GM23338 (cell line): ENCODE data around the gene MGLL. TPM values are rescaled to one million over a fixed set of nuclear protein-coding genes. Genes with fewer than 3 reads are reported as not detected.

Experiments
- ATAC-seq: fragments of 200-7000 bp; cut with Tn5 transposase; 3 replicates; pipeline ENCODE4 v1.9.1; 2020
- DNase-seq: peaks from one replicate; pipeline ENCODE4 v3.0.0-alpha.2; 2015; ENCODE audit warnings: low spot score
- H2AFZ ChIP-seq: fragments of 200-600 bp; sonication (generic); 2 replicates; pipeline ENCODE4 v1.8.0; 2016; ENCODE audit warnings: antibody characterized with exemption, mild to moderate bottlenecking, moderate library complexity
- H3F3A ChIP-seq: fragments of 200-600 bp; sonication (generic); replicated peaks from 2 replicates; pipeline ENCODE4 v1.8.0; 2017; ENCODE audit warnings: antibody characterized with exemption, mixed run types, low read depth
- H3K27ac ChIP-seq: fragments of 200-600 bp; sonication (generic); 2 replicates; pipeline ENCODE4 v1.6.1; 2016; ENCODE audit warnings: low read depth
- H3K27me3 ChIP-seq: fragments of 200-600 bp; sonication (generic); 2 replicates; pipeline ENCODE4 v1.8.0; 2016; ENCODE audit warnings: mild to moderate bottlenecking, mixed run types, moderate library complexity; ENCODE audit not compliant: insufficient read depth
- H3K36me3 ChIP-seq: fragments of 200-600 bp; sonication (generic); 2 replicates; pipeline ENCODE4 v1.8.0; 2016; ENCODE audit warnings: mild to moderate bottlenecking; ENCODE audit not compliant: insufficient read depth
- H3K4me1 ChIP-seq: fragments of 200-600 bp; sonication (generic); 2 replicates; pipeline ENCODE4 v1.8.0; 2016; ENCODE audit warnings: mild to moderate bottlenecking, moderate library complexity; ENCODE audit not compliant: insufficient read depth
- H3K4me2 ChIP-seq: fragments of 200-600 bp; sonication (generic); 2 replicates; pipeline ENCODE4 v1.7.1; 2017; ENCODE audit warnings: mixed run types
- H3K4me3 ChIP-seq: fragments of 200-600 bp; sonication (generic); 2 replicates; pipeline ENCODE4 v1.6.1; 2016; ENCODE audit warnings: mixed run types
- H3K79me2 ChIP-seq: fragments of 200-600 bp; sonication (generic); replicated peaks from 2 replicates; pipeline ENCODE4 v1.8.0; 2017; ENCODE audit warnings: mild to moderate bottlenecking; ENCODE audit not compliant: insufficient read depth
- H3K9me2 ChIP-seq: fragments of 200-600 bp; sonication (generic); 2 replicates; pipeline ENCODE4 v1.8.0; 2017; ENCODE audit not compliant: insufficient read depth
- H4K20me1 ChIP-seq: fragments of 200-600 bp; sonication (generic); replicated peaks from 2 replicates; pipeline ENCODE4 v1.8.0; 2017; ENCODE audit warnings: mild to moderate bottlenecking; ENCODE audit not compliant: insufficient read depth
- H3K27ac Mint-ChIP-seq: 2 replicates; pipeline ENCODE4 v1.8.0; 2020; ENCODE audit warnings: inconsistent platforms, mild to moderate bottlenecking, moderate library complexity, mixed read lengths
- H3K27me3 Mint-ChIP-seq: 3 replicates; pipeline ENCODE4 v1.8.0; 2022; ENCODE audit warnings: low read depth, mild to moderate bottlenecking, moderate library complexity, mixed read lengths, inconsistent platforms; ENCODE audit not compliant: insufficient read depth, poor library complexity
- H3K36me3 Mint-ChIP-seq: 3 replicates; pipeline ENCODE4 v1.8.0; 2021; ENCODE audit warnings: low read depth, mild to moderate bottlenecking, inconsistent platforms, moderate library complexity, mixed read lengths
- H3K4me1 Mint-ChIP-seq: 3 replicates; pipeline ENCODE4 v1.8.0; 2020; ENCODE audit warnings: mild to moderate bottlenecking, inconsistent platforms, mixed read lengths
- H3K4me3 Mint-ChIP-seq: 3 replicates; pipeline ENCODE4 v1.8.0; 2021; ENCODE audit warnings: moderate library complexity, mild to moderate bottlenecking, inconsistent platforms, mixed read lengths
- H3K9me3 Mint-ChIP-seq: 3 replicates; pipeline ENCODE4 v1.8.0; 2020; ENCODE audit warnings: moderate library complexity, mild to moderate bottlenecking, inconsistent platforms, mixed read lengths
- CREB1 ChIP-seq: fragments of 250-450 bp; sonication (Bioruptor Pico); IDR thresholded peaks from 2 replicates; pipeline ENCODE4 v1.5.0; 2020; ENCODE audit warnings: low read depth, mild to moderate bottlenecking, moderate library complexity
- CTCF ChIP-seq, 2 experiments: fragments of 200-600 bp in 1 of 2; sonication (generic) in 1 of 2; conservative IDR thresholded peaks; 2 replicates each; pipeline versions ENCODE4 v1.5.1 to v1.6.1; 2016 to 2017; ENCODE audit warnings: antibody characterized with exemption in 2 of 2, low read depth in 2 of 2, mild to moderate bottlenecking in 2 of 2, moderate library complexity in 1 of 2
- ETS1 ChIP-seq: IDR thresholded peaks from 2 replicates; pipeline ENCODE4 v1.6.1; 2016; ENCODE audit warnings: antibody characterized with exemption
- EZH2 ChIP-seq: fragments of 200-600 bp; sonication (generic); IDR thresholded peaks from one replicate; pipeline ENCODE4 v1.8.0; 2017; ENCODE audit warnings: antibody characterized with exemption, mild to moderate bottlenecking, low read depth; ENCODE audit not compliant: unreplicated experiment
- JUNB ChIP-seq: IDR thresholded peaks from one replicate; pipeline ENCODE4 v1.6.1; 2016; ENCODE audit warnings: antibody characterized with exemption; ENCODE audit not compliant: unreplicated experiment
- POLR2AphosphoS5 ChIP-seq: IDR thresholded peaks from 2 replicates; pipeline ENCODE4 v1.6.1; 2016; ENCODE audit warnings: antibody characterized with exemption, low read depth
- polyA plus RNA-seq: library from polyadenylated mRNA; unstranded; fragments of >200 nt; fragmentation: Nextera tagmentation; extraction: Ambion mirVana; gene quantifications from 2 replicates; pipeline ENCODE4 v1.2.1, GENCODE V29; 2016
- total RNA-seq: library from RNA; depleted of rRNA; stranded (reverse); fragments of >200 nt; shearing (Covaris generic); gene quantifications from 2 replicates; pipeline ENCODE4 v1.2.3, GENCODE V29; 2014

MGLL gene
- total and polyA plus RNA-seq, 2 experiments from 2014 or later: 0.71 to 0.83 TPM

- TF ChIP-seq CTCF (conservative IDR thresholded peaks at IDR 0.05; ENCODE audit: low read depth in 2 of 2) (no peak), EZH2 (no peak), CREB1 (CRISPR knock-in tag) (no peak), JUNB (no peak), ETS1 (0 out of 2 replicates have a peak, but pooled peaks have one; percentile 21)
Measured at GRCh38 chr3:127672429-127673190, 149.7 kb downstream of the MGLL start, which contains the start of gene ABTB1 (continued).

- H3K27ac ChIP-seq: no peak overlapping the region
- peak overlapping the region; percentile 95 for H3K4me2 ChIP-seq
- H3K27me3 ChIP-seq: no peaks in the 10 kb centered on the region
- TF ChIP-seq CREB1 (CRISPR knock-in tag) (peak; percentile 64), POLR2AphosphoS5 (no peak; the same call in 1 of the 2 replicates)
- H3K4me3 ChIP-seq: peak overlapping the region; percentile 72
- peak; percentile 32 for DNase-seq
- no peaks in the 10 kb centered on the region for H3K36me3 ChIP-seq
- H4K20me1 ChIP-seq: no peaks in the 10 kb centered on the region
- peak; percentile 12 for ATAC-seq
- H3K9me2 ChIP-seq: no peaks in the 10 kb centered on the region
- H2AFZ ChIP-seq: peak overlapping the region; percentile 85
- no peaks in the 10 kb centered on the region for H3F3A ChIP-seq
- no peaks in the 10 kb centered on the region for H3K79me2 ChIP-seq
- H3K36me3 Mint-ChIP-seq: peaks cover 3% of the 10 kb centered on the region; the same call in 1 of the 3 replicates
- peaks cover 17% of the 10 kb centered on the region for H3K4me1 Mint-ChIP-seq
- peak overlapping the region; percentile 76 for H3K4me3 Mint-ChIP-seq
- H3K27ac Mint-ChIP-seq: no peak overlapping the region; the same call in 1 of the 2 replicates
- peaks cover 5% of the 10 kb centered on the region; the same call in 2 of the 3 replicates for H3K9me3 Mint-ChIP-seq
- peaks cover 11% of the 10 kb centered on the region for H3K27me3 Mint-ChIP-seq
- peaks cover 5% of the 10 kb centered on the region; the same call in 1 of the 2 replicates for H3K4me1 ChIP-seq
Measured at GRCh38 chr3:127671523-127672428, 150.5 kb downstream of the MGLL start.
